H1 (cell line): Measurements from ENCODE around the gene HK1. TPM values are rescaled to one million over a fixed set of nuclear protein-coding genes. Genes with fewer than 3 reads are reported as not detected.

ENCODE experiments used
- CTCF ChIA-PET: fragments of 300-600 bp; sonication (Branson Sonifier 250); formaldehyde crosslinking; loops from one replicate; lab custom pipeline; 2021; ENCODE audit not compliant: partially characterized antibody; lab: Charles Lee
- POLR2A ChIA-PET: fragments of 300-600 bp; sonication (Branson Sonifier 250); formaldehyde crosslinking; loops from one replicate; lab custom pipeline; 2021; ENCODE audit warnings: inconsistent platforms; ENCODE audit not compliant: partially characterized antibody; lab: Charles Lee
- DNase-seq, 2 experiments: peaks; one replicate each; pipeline versions ENCODE4 v3.0.0 to v3.0.0-alpha.2; 2010 to 2022; ENCODE audit warnings: low spot score in 2 of 2, low read depth in 1 of 2, mixed read lengths in 1 of 2
- FAIRE-seq: peaks from 2 replicates; lab custom pipeline; 2011; peaks lifted over from hg19 to GRCh38; lab: Jason Lieb, UNC
- H2AFZ ChIP-seq: 2 replicates; pipeline ENCODE4 v1.8.1; 2012; ENCODE audit warnings: low read length, inconsistent platforms
- H2AK5ac ChIP-seq: 2 replicates; pipeline ENCODE4 v1.6.1; 2013; ENCODE audit warnings: low read depth, low read length
- H2BK120ac ChIP-seq: replicated peaks from 2 replicates; pipeline ENCODE3; 2013; ENCODE audit warnings: low read depth, low read length, inconsistent platforms
- H2BK12ac ChIP-seq: 2 replicates; pipeline ENCODE4 v1.6.1; 2013; ENCODE audit warnings: low read depth, low read length
- H2BK15ac ChIP-seq: 2 replicates; pipeline ENCODE4 v1.6.1; 2013; ENCODE audit warnings: low read length
- H2BK20ac ChIP-seq: 2 replicates; pipeline ENCODE4 v1.6.1; 2013; ENCODE audit warnings: low read length
- H2BK5ac ChIP-seq: 2 replicates; pipeline ENCODE4 v1.6.1; 2013; ENCODE audit warnings: low read depth, low read length
- H3K14ac ChIP-seq: 2 replicates; pipeline ENCODE4 v1.6.1; 2013; ENCODE audit warnings: inconsistent platforms; ENCODE audit not compliant: insufficient read length
- H3K18ac ChIP-seq: 2 replicates; pipeline ENCODE4 v1.6.1; 2013; ENCODE audit warnings: low read length; ENCODE audit errors: extremely low read depth
- H3K23ac ChIP-seq: 2 replicates; pipeline ENCODE4 v1.6.1; 2013; ENCODE audit warnings: inconsistent platforms; ENCODE audit not compliant: insufficient read length
- H3K23me2 ChIP-seq: 2 replicates; pipeline ENCODE4 v1.6.1; 2013; ENCODE audit warnings: low read depth, low read length
- H3K27ac ChIP-seq: 2 replicates; pipeline ENCODE4 v1.6.1; 2011; ENCODE audit warnings: low read depth, low read length, inconsistent platforms
- H3K27me3 ChIP-seq, 4 experiments: replicated peaks in 1 of 4; 1 replicate in 1 of 4; 2 replicates in 3 of 4; pipeline versions ENCODE4 v1.6.1 to v1.8.1; 2011 to 2013; ENCODE audit warnings: low read length in 3 of 4, mild to moderate bottlenecking in 3 of 4, inconsistent platforms in 2 of 4, mixed read lengths in 2 of 4, moderate library complexity in 1 of 4; ENCODE audit not compliant: control insufficient read depth in 3 of 4, insufficient read depth in 3 of 4; ENCODE audit errors: extremely low read depth in 1 of 4
- H3K36me3 ChIP-seq, 4 experiments: 2 replicates each; pipeline versions ENCODE4 v1.6.1 to v1.8.1; 2011 to 2013; ENCODE audit warnings: mild to moderate bottlenecking in 4 of 4, low read length in 3 of 4, moderate library complexity in 2 of 4, control low read depth in 1 of 4, inconsistent platforms in 1 of 4; ENCODE audit not compliant: insufficient read depth in 4 of 4, control insufficient read depth in 2 of 4
- H3K4ac ChIP-seq: replicated peaks from 2 replicates; pipeline ENCODE3; 2013; ENCODE audit warnings: low read length, low read depth, mixed read lengths, inconsistent platforms; ENCODE audit not compliant: insufficient read length
- H3K4me1 ChIP-seq, 4 experiments: replicated peaks in 1 of 4; 1 replicate in 1 of 4; 2 replicates in 3 of 4; pipeline versions ENCODE4 v1.6.1 to v1.8.1; 2011 to 2013; ENCODE audit warnings: low read length in 3 of 4, inconsistent platforms in 2 of 4, mixed read lengths in 1 of 4; ENCODE audit not compliant: insufficient read depth in 4 of 4, control insufficient read depth in 3 of 4
- H3K4me2 ChIP-seq, 2 experiments: 2 replicates each; pipeline versions ENCODE4 v1.6.1 to v1.8.1; 2011 to 2013; ENCODE audit warnings: low read depth in 2 of 2, low read length in 2 of 2, control low read depth in 1 of 2, inconsistent platforms in 1 of 2, mild to moderate bottlenecking in 1 of 2; ENCODE audit not compliant: insufficient read depth in 1 of 2
- H3K4me3 ChIP-seq, 4 experiments: fragments of 200-600, 300-600 bp in 1 of 4; sonication (generic), shearing (Covaris generic), sonication (Bioruptor Twin) in 1 of 4; 2 replicates each; pipeline versions ENCODE4 v1.5.1 to v1.8.1; 2011 to 2016; ENCODE audit warnings: low read length in 4 of 4, low read depth in 3 of 4, control low read depth in 2 of 4, inconsistent platforms in 2 of 4, mild to moderate bottlenecking in 2 of 4, mixed read lengths in 1 of 4, moderate library complexity in 1 of 4; ENCODE audit not compliant: insufficient read depth in 2 of 4; ENCODE audit errors: extremely low read depth in 1 of 4
- H3K56ac ChIP-seq: replicated peaks from 2 replicates; pipeline ENCODE3; 2013; ENCODE audit warnings: low read depth, mild to moderate bottlenecking, mixed read lengths, low read length, inconsistent platforms; ENCODE audit not compliant: insufficient read length
- H3K79me1 ChIP-seq: 2 replicates; pipeline ENCODE4 v1.6.1; 2013; ENCODE audit warnings: low read depth, low read length, control low read depth
- H3K79me2 ChIP-seq, 2 experiments: 2 replicates each; pipeline versions ENCODE4 v1.6.1 to v1.8.1; 2012 to 2013; ENCODE audit warnings: low read length in 2 of 2, mild to moderate bottlenecking in 2 of 2, inconsistent platforms in 1 of 2; ENCODE audit not compliant: insufficient read depth in 2 of 2, control insufficient read depth in 1 of 2
- H3K9ac ChIP-seq, 4 experiments: replicated peaks in 1 of 4; 1 replicate in 1 of 4; 2 replicates in 3 of 4; pipeline versions ENCODE4 v1.6.1 to v1.8.1; 2011 to 2013; ENCODE audit warnings: low read depth in 3 of 4, low read length in 3 of 4, control low read depth in 2 of 4, mild to moderate bottlenecking in 2 of 4, moderate library complexity in 2 of 4, inconsistent platforms in 1 of 4; ENCODE audit errors: extremely low read depth in 1 of 4
- H3K9me3 ChIP-seq, 2 experiments: 2 replicates each; pipeline versions ENCODE4 v1.6.1 to v1.8.1; 2012 to 2013; ENCODE audit warnings: mild to moderate bottlenecking in 2 of 2, moderate library complexity in 2 of 2, control low read depth in 1 of 2, inconsistent platforms in 1 of 2, low read depth in 1 of 2, low read length in 1 of 2, mixed read lengths in 1 of 2; ENCODE audit not compliant: insufficient read depth in 2 of 2
- H4K20me1 ChIP-seq, 2 experiments: replicated peaks in 1 of 2; 2 replicates each; pipeline versions ENCODE3 to v1.8.1; 2011 to 2013; ENCODE audit warnings: inconsistent platforms in 2 of 2, low read length in 2 of 2, mild to moderate bottlenecking in 1 of 2; ENCODE audit not compliant: insufficient read depth in 2 of 2, control insufficient read depth in 1 of 2
- H4K5ac ChIP-seq: 2 replicates; pipeline ENCODE4 v1.6.1; 2013; ENCODE audit warnings: low read length, low read depth, mixed read lengths, inconsistent platforms; ENCODE audit not compliant: insufficient read length
- H4K8ac ChIP-seq: 2 replicates; pipeline ENCODE4 v1.8.0; 2013; ENCODE audit warnings: mild to moderate bottlenecking, moderate library complexity, low read length, inconsistent platforms; ENCODE audit not compliant: insufficient read depth; ENCODE audit errors: extremely low read depth
- H4K91ac ChIP-seq: replicated peaks from 2 replicates; pipeline ENCODE3; 2013; ENCODE audit warnings: low read length, mixed read lengths, inconsistent platforms; ENCODE audit not compliant: insufficient read length
- BRCA1 ChIP-seq: IDR thresholded peaks from 2 replicates; pipeline ENCODE4 v1.6.1; 2012; ENCODE audit warnings: low read depth, low read length, improper control_type of control experiment
- CREB1 ChIP-seq: IDR thresholded peaks from 2 replicates; pipeline ENCODE4 v1.6.1; 2012; ENCODE audit warnings: inconsistent platforms
- HDAC2 ChIP-seq, 2 experiments: fragments of 300-600 bp in 1 of 2; sonication (generic) in 1 of 2; IDR thresholded peaks; 2 replicates each; pipeline ENCODE4 v1.6.1; 2011 to 2012; ENCODE audit warnings: low read depth in 2 of 2, low read length in 2 of 2, mild to moderate bottlenecking in 2 of 2, moderate library complexity in 2 of 2, borderline replicate concordance in 1 of 2, inconsistent platforms in 1 of 2
- MAFK ChIP-seq: IDR thresholded peaks from 2 replicates; pipeline ENCODE4 v1.6.1; 2012; ENCODE audit warnings: low read depth, mild to moderate bottlenecking, improper control_type of control experiment, low read length
- NRF1 ChIP-seq: IDR thresholded peaks from 2 replicates; pipeline ENCODE4 v1.6.1; 2011; ENCODE audit warnings: mild to moderate bottlenecking, low read depth, low read length, improper control_type of control experiment
- POLR2AphosphoS5 ChIP-seq: IDR thresholded peaks from 2 replicates; pipeline ENCODE4 v1.6.1; 2011; ENCODE audit warnings: low read depth, low read length
- TCF12 ChIP-seq: IDR thresholded peaks from 2 replicates; pipeline ENCODE4 v1.6.1; 2011; ENCODE audit warnings: low read depth, mild to moderate bottlenecking, low read length
- WGBS, 2 experiments: shearing (Covaris generic) in 1 of 2; methylation state at CpG; one replicate each; pipeline versions ENCODE4 v1.1.6 to v1.1.7; 2013 to 2015; ENCODE audit warnings: low lambda C conversion rate in 2 of 2, mixed read lengths in 2 of 2, inconsistent platforms in 1 of 2, low coverage in 1 of 2, missing lambda C conversion rate in 1 of 2; ENCODE audit not compliant: insufficient replicate concordance in 2 of 2, insufficient coverage in 1 of 2, insufficient read length in 1 of 2; ENCODE audit errors: extremely low coverage in 1 of 2, missing lambda C conversion rate in 1 of 2; 5-methylcytosine and 5-hydroxymethylcytosine counted together
- polyA plus RNA-seq, 7 experiments: library from polyadenylated mRNA; depleted of rRNA in 3 of 7; stranded (reverse) in 5 of 7; unstranded in 2 of 7; fragments of >200 nt in 5 of 7; fragments of 200-250 nt in 2 of 7; gene quantifications; 1 replicate in 5 of 7; 2 replicates in 1 of 7; 4 replicates in 1 of 7; pipeline versions ENCODE4 v1.2.1 to v1.2.3, GENCODE V29; 2011 to 2013; ENCODE audit warnings: missing spikeins in 2 of 7, mixed read lengths in 2 of 7
- total RNA-seq: library from RNA; stranded (reverse); fragmentation: NEBNext Ultra II Directional; extraction: Animal tissue kit (Norgen Biotek cat#: 25700); gene quantifications from 2 replicates; pipeline ENCODE4 v1.2.1, GENCODE V29; 2021
- TF ChIP-seq, protein P1 (sequence below): IDR thresholded peaks from 2 replicates; pipeline ENCODE4 v1.6.1; 2012; ENCODE audit warnings: inconsistent platforms

Gene HK1
- total and polyA plus RNA-seq, 2 of the 8 experiments (the other 6 are each of a cell fraction or from before 2014, with no cell fraction given) = 55.8 to 247 TPM

DNA sequence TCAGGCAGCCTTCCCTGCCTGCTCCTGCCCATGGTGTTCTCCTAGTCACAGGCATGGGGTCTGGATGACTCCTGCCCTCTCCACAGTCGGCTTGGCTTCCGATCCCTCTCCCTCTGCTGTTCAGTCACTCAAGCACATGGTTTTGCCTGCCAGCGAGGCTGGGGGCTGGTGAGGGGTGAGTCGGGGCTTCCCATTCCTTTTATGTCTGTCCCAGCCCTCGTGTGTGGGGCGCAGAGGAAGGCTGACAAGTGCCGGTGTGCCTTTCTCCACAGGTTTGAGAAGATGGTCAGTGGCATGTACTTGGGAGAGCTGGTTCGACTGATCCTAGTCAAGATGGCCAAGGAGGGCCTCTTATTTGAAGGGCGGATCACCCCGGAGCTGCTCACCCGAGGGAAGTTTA, 98.4 kb downstream of the HK1 start:
- H3K4me2 ChIP-seq = no peak overlapping the region; a peak in 1 of 4 replicates
- H2BK5ac ChIP-seq = no peak overlapping the region; the same call in none of the 2 replicates
- no peaks in the 10 kb centered on the region for H4K20me1 ChIP-seq
- no peak overlapping the region for H3K4ac ChIP-seq
- no peak overlapping the region for H3K4me3 ChIP-seq
- no peak overlapping the region for H2BK20ac ChIP-seq
- DNase-seq (no peak), FAIRE-seq (no peak)
- H2BK120ac ChIP-seq = no peak overlapping the region
- no peak overlapping the region; a peak in 1 of 7 replicates for H3K9ac ChIP-seq
- TF ChIP-seq CREB1 (no peak), BRCA1 (no peak), HDAC2 (IDR thresholded peaks at IDR 0.05; ENCODE audit: borderline replicate concordance in 1 of 2, low read depth in 2 of 2, low read length in 2 of 2) (no peak), MAFK (no peak), POLR2AphosphoS5 (no peak), NRF1 (no peak), TCF12 (no peak)
- TF ChIP-seq, protein P1, sequence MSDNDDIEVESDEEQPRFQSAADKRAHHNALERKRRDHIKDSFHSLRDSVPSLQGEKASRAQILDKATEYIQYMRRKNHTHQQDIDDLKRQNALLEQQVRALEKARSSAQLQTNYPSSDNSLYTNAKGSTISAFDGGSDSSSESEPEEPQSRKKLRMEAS = no peak
- H3K4me1 ChIP-seq = peaks cover 0 to 20% (median 12%) of the 10 kb centered on the region in 4 experiments; a peak in 6 of 7 replicates
- no peak overlapping the region for H2BK15ac ChIP-seq
- H3K79me2 ChIP-seq = no peaks in the 10 kb centered on the region; a peak in 1 of 4 replicates
- H2AK5ac ChIP-seq = no peak overlapping the region
- no peak overlapping the region for H3K18ac ChIP-seq
- H2BK12ac ChIP-seq = no peak overlapping the region
- no peak overlapping the region for H3K14ac ChIP-seq
- H4K8ac ChIP-seq = no peak overlapping the region
- H3K23ac ChIP-seq = no peak overlapping the region
- no peaks in the 10 kb centered on the region for H3K27me3 ChIP-seq
- H3K56ac ChIP-seq = no peak overlapping the region
- no peaks in the 10 kb centered on the region for H3K9me3 ChIP-seq
- peaks cover 3% of the 10 kb centered on the region for H3K79me1 ChIP-seq
- ChIA-PET POLR2A (interaction anchor here (1.1 kb wide), 1 partner anchor 52 kb away, joined by 4 read pairs; no protein-coding TSS in a partner anchor), CTCF (interaction anchor here (1.2 to 5.0 kb wide), 8 partner anchors 14 to 144 kb away, joined by 3 to 42 read pairs (median 5); no protein-coding TSS in a partner anchor)
- no peaks in the 10 kb centered on the region for H3K23me2 ChIP-seq
- H3K36me3 ChIP-seq = peaks cover 12 to 45% (median 25%) of the 10 kb centered on the region in 4 experiments
- H4K91ac ChIP-seq = no peak overlapping the region
- no peak overlapping the region for H3K27ac ChIP-seq
- 86% methylated on average over 11 of the region's 11 CpGs; no CpG with 5 or more reads in 1 of the 2 experiments for WGBS, 2 experiments
- no peak overlapping the region for H4K5ac ChIP-seq
- no peak overlapping the region for H2AFZ ChIP-seq
